Activated naive CD4-positive, alpha-beta T cell treated with anti-CD3 and anti-CD28 coated beads for 36 hours (primary cell): Measurements from ENCODE around the gene GAREM1. TPM values are rescaled to one million over a fixed set of nuclear protein-coding genes. Genes with fewer than 3 reads are reported as not detected.
"Not testable (repeated sequence)": the region's sequence is repeated elsewhere in the genome, so short reads cannot be mapped to it uniquely, and the experiment has no call there.

ENCODE experiments used
- CTCF ChIA-PET: fragments of 350-600 bp; sonication (Branson Sonifier 250); formaldehyde crosslinking; loops from one replicate; lab custom pipeline; 2021; ENCODE audit warnings: antibody characterized with exemption; lab: Charles Lee
- DNase-seq: peaks from one replicate; pipeline ENCODE4 v3.0.0-alpha.2; 2020
- H3K27ac Mint-ChIP-seq: one replicate; pipeline ENCODE4 v1.8.0; 2021; ENCODE audit warnings: mild to moderate bottlenecking, mixed read lengths
- H3K27me3 Mint-ChIP-seq: one replicate; pipeline ENCODE4 v1.8.0; 2021; ENCODE audit warnings: low read depth, mixed read lengths
- H3K36me3 Mint-ChIP-seq: one replicate; pipeline ENCODE4 v1.8.0; 2021; ENCODE audit warnings: low read depth, mixed read lengths
- H3K4me1 Mint-ChIP-seq: one replicate; pipeline ENCODE4 v1.8.0; 2021; ENCODE audit warnings: low read depth, mixed read lengths
- H3K4me3 Mint-ChIP-seq: one replicate; pipeline ENCODE4 v1.8.0; 2021; ENCODE audit warnings: mild to moderate bottlenecking, moderate library complexity, mixed read lengths
- H3K9me3 Mint-ChIP-seq: one replicate; pipeline ENCODE4 v1.8.0; 2021; ENCODE audit warnings: mixed read lengths
- intact Hi-C: fragments of 100-400 bp; cut with micrococcal nuclease; formaldehyde crosslinking; loops from one replicate; pipeline ENCODE4 v1.15.1; 2023
- total RNA-seq, 2 experiments: library from RNA; stranded (reverse); gene quantifications; one replicate each; pipeline ENCODE4 v1.2.3, GENCODE V29; 2021

The GAREM1 gene
- total RNA-seq, 2 experiments from 2014 or later = 0.31 to 0.35 TPM

- H3K4me3 Mint-ChIP-seq, intact Hi-C loops, H3K9me3 Mint-ChIP-seq, DNase-seq, H3K27ac Mint-ChIP-seq, H3K36me3 Mint-ChIP-seq: not testable (repeated sequence)
- H3K4me1 Mint-ChIP-seq = peaks cover 10% of the 10 kb centered on the region
- peaks cover 21% of the 10 kb centered on the region for H3K27me3 Mint-ChIP-seq
- CTCF ChIA-PET = interaction anchor here (1.1 to 2.9 kb wide), 2 partner anchors 74 to 77 kb away, joined by 5 to 10 read pairs; no protein-coding TSS in a partner anchor
These were observed 4.4 kb upstream of the GAREM1 start for GRCh38 chr18:32475069-32475468.

GRCh38 chr18:32473325-32473724 is 2.6 kb upstream of the GAREM1 start:
- Mint-ChIP-seq H3K36me3 (no peaks in the 10 kb centered on the region), H3K27ac (no peak overlapping the region), H3K4me1 (peaks cover 25% of the 10 kb centered on the region), H3K9me3 (no peaks in the 10 kb centered on the region), H3K4me3 (no peak overlapping the region), H3K27me3 (peaks cover 28% of the 10 kb centered on the region)
- CTCF ChIA-PET = interaction anchor here (0.7 to 2.9 kb wide), 3 partner anchors 31 to 201 kb away, joined by 3 to 10 read pairs (median 3); no protein-coding TSS in a partner anchor
- intact Hi-C loops = loop anchor here (5.0 kb wide), 1 partner anchor 731 kb away; no protein-coding TSS in a partner anchor
- no peak for DNase-seq

GRCh38 chr18:32472841-32473240 is 2.2 kb upstream of the GAREM1 start:
- Mint-ChIP-seq H3K27me3 (peaks cover 30% of the 10 kb centered on the region), H3K36me3 (no peaks in the 10 kb centered on the region), H3K4me1 (peaks cover 28% of the 10 kb centered on the region), H3K27ac (no peak overlapping the region), H3K9me3 (no peaks in the 10 kb centered on the region), H3K4me3 (no peak overlapping the region)
- no peak for DNase-seq
- CTCF ChIA-PET = interaction anchor here (0.6 to 2.9 kb wide), 3 partner anchors 30 to 342 kb away, joined by 3 to 10 read pairs (median 3); no protein-coding TSS in a partner anchor
- intact Hi-C loops = loop anchor here (5.0 kb wide), 1 partner anchor 731 kb away; no protein-coding TSS in a partner anchor

- Mint-ChIP-seq H3K9me3 (no peaks in the 10 kb centered on the region), H3K27me3 (peaks cover 42% of the 10 kb centered on the region), H3K27ac (no peak overlapping the region), H3K4me3 (no peak overlapping the region), H3K4me1 (peaks cover 28% of the 10 kb centered on the region), H3K36me3 (no peaks in the 10 kb centered on the region)
- DNase-seq = no peak
- intact Hi-C loops = loop anchor here (1.0 to 5.0 kb wide), 5 partner anchors 61 to 728 kb away; partner anchors contain the start of gene TRAPPC8
- CTCF ChIA-PET = interaction anchor here (0.7 to 2.7 kb wide), 21 partner anchors 11 to 379 kb away, joined by 3 to 23 read pairs (median 4); partner anchors contain the start of gene RNF138
These were observed 295 bp downstream of the GAREM1 start for GRCh38 chr18:32470460-32470713.

GRCh38 chr18:32469691-32470459 is 807 bp downstream of the GAREM1 start:
- Mint-ChIP-seq H3K27ac (no peak overlapping the region), H3K36me3 (no peaks in the 10 kb centered on the region), H3K9me3 (no peaks in the 10 kb centered on the region), H3K27me3 (peaks cover 45% of the 10 kb centered on the region), H3K4me3 (peak overlapping the region; percentile 77), H3K4me1 (peaks cover 28% of the 10 kb centered on the region)
- no peak for DNase-seq
- CTCF ChIA-PET = interaction anchor here (0.6 to 2.7 kb wide), 12 partner anchors 12 to 366 kb away, joined by 3 to 23 read pairs (median 4); no protein-coding TSS in a partner anchor
- intact Hi-C loops = loop anchor here (1.0 to 5.0 kb wide), 5 partner anchors 61 to 728 kb away; partner anchors contain the start of gene TRAPPC8

GRCh38 chr18:32469190-32469651 is 1.5 kb downstream of the GAREM1 start:
- intact Hi-C loops = no loop called here
- Mint-ChIP-seq H3K4me3 (peak overlapping the region; percentile 77), H3K36me3 (no peaks in the 10 kb centered on the region), H3K4me1 (peaks cover 28% of the 10 kb centered on the region), H3K9me3 (no peaks in the 10 kb centered on the region), H3K27ac (no peak overlapping the region), H3K27me3 (peaks cover 52% of the 10 kb centered on the region)
- CTCF ChIA-PET = interaction anchor here (0.6 to 2.7 kb wide), 7 partner anchors 30 to 366 kb away, joined by 3 to 23 read pairs (median 3); no protein-coding TSS in a partner anchor
- DNase-seq = peak; percentile 18

GRCh38 chr18:32468147-32468845 is 2.4 kb downstream of the GAREM1 start:
- Mint-ChIP-seq H3K27me3 (peaks cover 53% of the 10 kb centered on the region), H3K4me1 (peaks cover 28% of the 10 kb centered on the region), H3K36me3 (no peaks in the 10 kb centered on the region), H3K27ac (no peak overlapping the region), H3K9me3 (no peaks in the 10 kb centered on the region), H3K4me3 (no peak overlapping the region)
- no peak for DNase-seq
- intact Hi-C loops = no loop called here
- CTCF ChIA-PET = interaction anchor here (0.7 kb wide), 1 partner anchor 29 kb away, joined by 5 read pairs; no protein-coding TSS in a partner anchor

GRCh38 chr18:32461709-32462272 is 8.9 kb downstream of the GAREM1 start:
- H3K27me3 Mint-ChIP-seq = peaks cover 41% of the 10 kb centered on the region
- no peaks in the 10 kb centered on the region for H3K4me1 Mint-ChIP-seq
- CTCF ChIA-PET = no interaction called here
- H3K9me3 Mint-ChIP-seq = no peaks in the 10 kb centered on the region
- intact Hi-C loops = no loop called here
- no peaks in the 10 kb centered on the region for H3K36me3 Mint-ChIP-seq
- DNase-seq = no peak
- H3K4me3 Mint-ChIP-seq = no peak overlapping the region
- H3K27ac Mint-ChIP-seq = no peak overlapping the region

GRCh38 chr18:32460171-32460731 is 10.4 kb downstream of the GAREM1 start:
- no peaks in the 10 kb centered on the region for H3K9me3 Mint-ChIP-seq
- H3K4me1 Mint-ChIP-seq = no peaks in the 10 kb centered on the region
- H3K27me3 Mint-ChIP-seq = peaks cover 41% of the 10 kb centered on the region
- intact Hi-C loops = no loop called here
- H3K36me3 Mint-ChIP-seq = no peaks in the 10 kb centered on the region
- no peak overlapping the region for H3K4me3 Mint-ChIP-seq
- CTCF ChIA-PET = interaction anchor here (0.6 kb wide), 1 partner anchor 344 kb away, joined by 5 read pairs; no protein-coding TSS in a partner anchor
- DNase-seq = no peak
- H3K27ac Mint-ChIP-seq = no peak overlapping the region

GRCh38 chr18:32459361-32460101 is 11.2 kb downstream of the GAREM1 start:
- CTCF ChIA-PET = interaction anchor here (0.6 kb wide), 1 partner anchor 343 kb away, joined by 5 read pairs; no protein-coding TSS in a partner anchor
- intact Hi-C loops = no loop called here
- peaks cover 40% of the 10 kb centered on the region for H3K27me3 Mint-ChIP-seq

GRCh38 chr18:32455361-32455760 is 15.3 kb downstream of the GAREM1 start:
- Mint-ChIP-seq H3K4me1 (no peaks in the 10 kb centered on the region), H3K36me3 (no peaks in the 10 kb centered on the region), H3K27ac (no peak overlapping the region), H3K4me3 (no peak overlapping the region), H3K9me3 (no peaks in the 10 kb centered on the region), H3K27me3 (peaks cover 37% of the 10 kb centered on the region)
- intact Hi-C loops = no loop called here
- CTCF ChIA-PET = no interaction called here
- DNase-seq = no peak

More at GRCh38 chr18:32459361-32460101, 11.2 kb downstream of the GAREM1 start:
- Mint-ChIP-seq H3K4me1 (no peaks in the 10 kb centered on the region), H3K9me3 (no peaks in the 10 kb centered on the region), H3K27ac (no peak overlapping the region), H3K36me3 (no peaks in the 10 kb centered on the region), H3K4me3 (no peak overlapping the region)
- no peak for DNase-seq
